ENCODE results near the gene IL10RA. TPM values are rescaled to one million over a fixed set of nuclear protein-coding genes. Genes with fewer than 3 reads are reported as not detected.
A peak's percentile ranks its signal among the peaks of the same experiment; 100 is the strongest.
"Not testable (repeated sequence)": the region's sequence is repeated elsewhere in the genome, so short reads cannot be mapped to it uniquely, and the experiment has no call there.

The IL10RA gene
- total RNA-seq, 1 donor from 2014 or later = not detected

DNA sequence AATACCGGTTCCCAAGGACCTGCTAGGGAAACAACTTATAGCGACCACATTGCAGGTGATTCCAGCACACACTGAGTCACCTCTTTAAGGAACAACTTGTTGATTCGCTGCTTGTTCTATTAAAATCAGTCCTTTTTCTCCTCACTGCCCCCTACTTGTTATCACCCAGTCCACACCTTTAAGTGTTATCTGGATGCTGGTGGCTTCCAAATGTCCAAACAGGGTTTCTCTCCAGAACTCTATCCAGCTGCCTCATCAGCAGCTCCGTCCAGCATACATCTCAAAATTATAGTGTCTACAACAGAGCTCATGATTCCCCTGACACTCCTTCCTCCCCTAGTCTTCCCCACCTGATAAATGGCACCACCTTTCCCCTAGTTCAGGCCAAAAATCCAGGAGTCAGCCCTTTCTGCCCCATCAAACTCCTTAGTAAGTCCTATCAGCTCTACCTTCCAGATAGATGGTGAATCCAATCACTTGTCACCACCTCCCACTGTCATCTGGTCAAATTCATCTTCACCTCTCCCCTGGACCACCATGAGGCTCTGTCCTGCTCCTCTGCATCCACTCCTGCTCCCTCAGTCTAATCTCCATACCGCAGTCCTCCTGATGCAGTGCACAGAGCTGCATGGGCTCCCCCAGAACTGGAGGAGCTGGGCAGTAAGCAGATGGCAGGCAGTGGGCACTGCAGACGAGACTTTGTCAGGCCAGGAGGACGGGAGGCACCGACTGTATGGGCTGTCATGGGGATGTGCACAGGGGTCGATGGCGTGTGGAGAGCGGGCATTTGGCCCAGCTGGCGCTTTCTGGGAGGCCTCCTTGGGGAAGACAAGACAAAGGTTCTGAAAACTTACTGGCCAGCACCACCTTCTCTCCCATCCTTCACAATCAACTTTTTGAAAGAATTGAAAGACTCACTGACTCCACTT, 19.3 kb downstream of the IL10RA start:
- H3K27me3 Mint-ChIP-seq (ENCODE audit: unreplicated experiment) = peaks cover 5% of the 10 kb centered on the region
- peaks cover 3% of the 10 kb centered on the region for H3K9me3 Mint-ChIP-seq (ENCODE audit: unreplicated experiment)
- no peaks in the 10 kb centered on the region for H3K4me1 Mint-ChIP-seq (ENCODE audit: unreplicated experiment)
- peak; percentile 76 for DNase-seq (ENCODE audit: extremely low spot score, unreplicated experiment)
- no peaks in the 10 kb centered on the region for H3K36me3 Mint-ChIP-seq (ENCODE audit: unreplicated experiment)
- H3K4me3 Mint-ChIP-seq (ENCODE audit: unreplicated experiment) = no peak overlapping the region
- no peak overlapping the region for H3K27ac Mint-ChIP-seq (ENCODE audit: unreplicated experiment)
- TF ChIP-seq, protein P1, sequence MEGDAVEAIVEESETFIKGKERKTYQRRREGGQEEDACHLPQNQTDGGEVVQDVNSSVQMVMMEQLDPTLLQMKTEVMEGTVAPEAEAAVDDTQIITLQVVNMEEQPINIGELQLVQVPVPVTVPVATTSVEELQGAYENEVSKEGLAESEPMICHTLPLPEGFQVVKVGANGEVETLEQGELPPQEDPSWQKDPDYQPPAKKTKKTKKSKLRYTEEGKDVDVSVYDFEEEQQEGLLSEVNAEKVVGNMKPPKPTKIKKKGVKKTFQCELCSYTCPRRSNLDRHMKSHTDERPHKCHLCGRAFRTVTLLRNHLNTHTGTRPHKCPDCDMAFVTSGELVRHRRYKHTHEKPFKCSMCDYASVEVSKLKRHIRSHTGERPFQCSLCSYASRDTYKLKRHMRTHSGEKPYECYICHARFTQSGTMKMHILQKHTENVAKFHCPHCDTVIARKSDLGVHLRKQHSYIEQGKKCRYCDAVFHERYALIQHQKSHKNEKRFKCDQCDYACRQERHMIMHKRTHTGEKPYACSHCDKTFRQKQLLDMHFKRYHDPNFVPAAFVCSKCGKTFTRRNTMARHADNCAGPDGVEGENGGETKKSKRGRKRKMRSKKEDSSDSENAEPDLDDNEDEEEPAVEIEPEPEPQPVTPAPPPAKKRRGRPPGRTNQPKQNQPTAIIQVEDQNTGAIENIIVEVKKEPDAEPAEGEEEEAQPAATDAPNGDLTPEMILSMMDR (IDR thresholded peaks at IDR 0.05) = no peak

DNA sequence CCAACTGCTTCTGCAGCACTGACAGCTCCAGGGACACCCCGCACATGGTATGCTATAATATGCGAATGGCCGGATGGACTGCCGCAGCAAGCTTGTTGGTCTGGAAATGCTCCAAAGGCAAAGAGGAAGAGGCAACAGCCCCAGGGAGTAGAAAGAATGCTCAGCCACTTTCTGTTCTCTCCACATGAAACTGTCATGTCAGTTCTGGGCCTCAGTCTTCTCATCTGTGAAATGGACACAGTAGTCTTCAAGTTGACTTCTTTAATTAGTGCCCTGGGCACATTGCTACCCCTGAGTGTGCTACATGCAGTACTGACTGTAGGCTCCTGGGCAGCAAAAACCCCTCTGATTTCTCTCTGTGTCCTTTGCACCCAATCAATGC, 19.9 kb downstream of the IL10RA start:
- peak; percentile 42 for DNase-seq (ENCODE audit: extremely low spot score, unreplicated experiment)
- Mint-ChIP-seq H3K4me1 (ENCODE audit: unreplicated experiment) (no peaks in the 10 kb centered on the region), H3K27ac (ENCODE audit: unreplicated experiment) (no peak overlapping the region), H3K9me3 (ENCODE audit: unreplicated experiment) (peaks cover 3% of the 10 kb centered on the region), H3K36me3 (ENCODE audit: unreplicated experiment) (no peaks in the 10 kb centered on the region), H3K27me3 (ENCODE audit: unreplicated experiment) (peaks cover 5% of the 10 kb centered on the region), H3K4me3 (ENCODE audit: unreplicated experiment) (no peak overlapping the region)
- TF ChIP-seq, protein P1 (IDR thresholded peaks at IDR 0.05) = no peak

DNA sequence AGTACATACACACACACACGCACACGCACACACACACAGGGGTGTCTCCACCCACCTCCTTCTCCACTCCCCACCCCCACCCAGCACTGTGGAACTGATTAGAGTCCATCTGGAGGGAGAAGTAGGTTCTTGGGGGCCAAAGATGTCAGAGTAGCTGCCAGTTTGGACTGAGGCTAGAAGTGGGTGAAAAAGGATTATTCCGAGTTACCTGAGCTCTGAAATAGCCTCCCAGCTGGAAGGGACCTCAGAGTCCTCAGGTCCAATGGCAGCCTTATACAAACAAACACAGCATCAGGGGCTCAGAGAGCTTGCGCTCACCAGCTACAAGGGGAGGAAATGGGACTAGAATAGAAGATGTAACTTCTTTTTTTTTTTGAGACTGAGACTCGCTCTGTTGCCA, 20.8 kb downstream of the IL10RA start:
- no peaks in the 10 kb centered on the region for H3K4me1 Mint-ChIP-seq (ENCODE audit: unreplicated experiment)
- H3K27ac Mint-ChIP-seq (ENCODE audit: unreplicated experiment) = no peak overlapping the region
- H3K36me3 Mint-ChIP-seq (ENCODE audit: unreplicated experiment) = no peaks in the 10 kb centered on the region
- peaks cover 3% of the 10 kb centered on the region for H3K9me3 Mint-ChIP-seq (ENCODE audit: unreplicated experiment)
- no peak overlapping the region for H3K4me3 Mint-ChIP-seq (ENCODE audit: unreplicated experiment)
- peaks cover 5% of the 10 kb centered on the region for H3K27me3 Mint-ChIP-seq (ENCODE audit: unreplicated experiment)
- TF ChIP-seq, protein P1 (IDR thresholded peaks at IDR 0.05) = no peak
- peak; percentile 32 for DNase-seq (ENCODE audit: extremely low spot score, unreplicated experiment)

DNA sequence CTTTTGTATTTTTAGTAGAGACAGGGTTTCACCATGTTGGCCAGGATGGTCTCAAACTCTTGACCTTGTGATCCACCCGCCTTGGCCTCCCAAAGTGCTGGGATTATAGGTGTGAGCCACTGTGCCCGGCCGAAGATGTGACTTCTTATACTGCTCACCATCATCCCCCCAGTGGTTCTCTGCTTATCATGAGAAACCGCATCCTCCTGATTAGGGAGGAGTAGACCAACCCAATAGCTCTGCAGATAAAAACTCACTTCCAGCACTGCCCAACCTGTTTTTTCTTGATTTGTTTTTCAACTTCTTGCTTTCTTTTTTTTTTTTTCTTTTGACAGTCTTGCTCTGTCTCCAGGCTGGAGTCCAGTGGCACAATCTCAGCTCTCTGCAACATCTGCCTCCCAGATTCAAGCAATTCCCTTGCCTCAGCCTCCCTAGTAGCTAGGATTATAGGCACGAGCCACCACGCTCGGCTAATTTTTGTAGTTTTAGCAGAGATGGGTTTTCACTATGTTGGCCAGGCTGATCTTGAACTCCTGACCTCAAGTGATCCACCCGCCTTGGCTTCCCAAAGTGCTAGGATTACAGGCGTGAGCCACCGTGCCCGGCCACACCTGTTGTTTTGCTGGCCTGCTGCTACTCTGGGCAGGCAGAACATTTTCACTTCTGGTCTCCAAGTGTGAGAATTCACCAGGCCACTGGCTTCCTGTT, 21.5 kb downstream of the IL10RA start:
- not testable (repeated sequence) for H3K27ac Mint-ChIP-seq (ENCODE audit: unreplicated experiment); H3K36me3 Mint-ChIP-seq (ENCODE audit: unreplicated experiment); H3K4me1 Mint-ChIP-seq (ENCODE audit: unreplicated experiment); H3K27me3 Mint-ChIP-seq (ENCODE audit: unreplicated experiment); H3K9me3 Mint-ChIP-seq (ENCODE audit: unreplicated experiment); H3K4me3 Mint-ChIP-seq (ENCODE audit: unreplicated experiment)
- DNase-seq (ENCODE audit: extremely low spot score, unreplicated experiment) = peak; percentile 25

DNA sequence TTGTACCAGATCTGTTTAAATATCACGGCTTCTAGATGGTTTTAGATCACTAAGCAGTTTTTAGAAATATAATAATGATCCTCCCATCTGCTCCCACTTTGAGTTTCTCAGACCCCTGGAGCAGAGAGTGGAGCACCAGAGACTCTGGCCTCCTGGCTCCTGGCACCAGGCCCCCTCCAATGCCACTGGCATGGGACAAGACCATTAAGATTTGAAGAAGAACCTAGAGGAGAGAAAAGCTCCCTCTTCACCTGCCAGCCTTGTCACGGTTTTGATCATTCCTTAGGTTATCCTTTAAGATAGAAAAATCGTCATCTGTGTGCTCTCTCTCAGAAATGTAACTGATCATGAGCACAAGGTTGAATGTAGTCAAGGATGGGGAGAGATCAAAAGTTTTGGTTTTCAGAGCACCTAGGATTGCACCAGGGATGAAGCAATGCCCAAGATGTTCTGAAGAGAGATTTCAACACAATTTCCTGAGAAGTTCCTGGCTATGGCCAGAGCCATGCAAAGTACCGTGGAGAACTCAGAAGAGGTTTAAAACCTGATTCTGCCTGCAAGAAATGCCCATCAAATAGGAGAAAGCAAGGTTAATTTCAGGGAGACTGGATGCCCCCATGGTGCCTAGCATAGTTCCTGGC, 22.2 kb downstream of the IL10RA start:
- H3K9me3 Mint-ChIP-seq (ENCODE audit: unreplicated experiment) = peaks cover 3% of the 10 kb centered on the region
- peak; percentile 70 for DNase-seq (ENCODE audit: extremely low spot score, unreplicated experiment)
- H3K36me3 Mint-ChIP-seq (ENCODE audit: unreplicated experiment) = no peaks in the 10 kb centered on the region
- no peak overlapping the region for H3K27ac Mint-ChIP-seq (ENCODE audit: unreplicated experiment)
- TF ChIP-seq, protein P1 (IDR thresholded peaks at IDR 0.05) = no peak
- no peaks in the 10 kb centered on the region for H3K4me1 Mint-ChIP-seq (ENCODE audit: unreplicated experiment)
- H3K27me3 Mint-ChIP-seq (ENCODE audit: unreplicated experiment) = peaks cover 4% of the 10 kb centered on the region
- H3K4me3 Mint-ChIP-seq (ENCODE audit: unreplicated experiment) = no peak overlapping the region
